ENCODE measurements around the gene ITGAD.

DNA sequence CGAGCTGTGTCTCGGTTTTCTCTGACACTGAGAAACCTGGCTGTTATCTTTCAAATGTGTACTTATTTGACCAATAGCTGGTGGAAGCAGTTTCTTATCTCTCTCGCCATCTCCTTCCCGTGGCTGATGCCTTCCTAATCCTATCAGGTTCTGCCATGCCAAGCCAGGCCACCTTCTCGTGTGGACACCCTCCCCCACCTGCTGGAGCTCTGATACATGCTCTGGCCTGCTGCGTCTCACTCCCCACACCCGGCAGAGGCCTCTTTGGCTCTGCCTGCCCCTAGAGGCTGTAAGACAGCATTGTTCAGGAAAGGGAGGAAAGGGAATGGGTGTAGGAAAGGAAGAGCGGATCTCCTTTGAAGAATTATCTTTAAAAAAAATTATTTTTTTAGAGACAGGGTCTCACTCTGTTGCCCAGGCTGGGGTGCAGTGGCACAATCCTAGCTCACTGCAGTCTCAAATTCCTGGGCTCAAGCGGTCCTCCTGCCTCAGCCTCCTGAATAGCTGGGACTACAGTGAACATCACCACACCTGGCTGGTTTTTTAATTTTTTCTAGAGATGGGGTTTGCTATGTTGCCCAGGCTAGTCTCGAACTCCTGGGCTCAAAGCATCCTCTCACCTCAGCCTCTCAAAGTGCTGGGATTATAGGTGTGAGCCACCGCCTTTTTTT is 58.7 kb downstream of the ITGAD start:
- peak; percentile 29; the same call in 1 of the 3 replicates for TF ChIP-seq CTCF (IDR thresholded peaks at IDR 0.05)
- TF ChIP-seq POLR2A (IDR thresholded peaks at IDR 0.05; ENCODE audit: low read length), result peak; percentile 15; the same call in 1 of the 2 replicates
